Measurements from ENCODE around the gene CTRL. TPM values are rescaled to one million over a fixed set of nuclear protein-coding genes. Genes with fewer than 3 reads are reported as not detected.

CTRL gene
- total RNA-seq (2022; extraction: Qiagen RNA extraction; ENCODE audit: low read depth), result 1.0 to 2.5 TPM (median 1.4 TPM) in 5 replicates

DNA sequence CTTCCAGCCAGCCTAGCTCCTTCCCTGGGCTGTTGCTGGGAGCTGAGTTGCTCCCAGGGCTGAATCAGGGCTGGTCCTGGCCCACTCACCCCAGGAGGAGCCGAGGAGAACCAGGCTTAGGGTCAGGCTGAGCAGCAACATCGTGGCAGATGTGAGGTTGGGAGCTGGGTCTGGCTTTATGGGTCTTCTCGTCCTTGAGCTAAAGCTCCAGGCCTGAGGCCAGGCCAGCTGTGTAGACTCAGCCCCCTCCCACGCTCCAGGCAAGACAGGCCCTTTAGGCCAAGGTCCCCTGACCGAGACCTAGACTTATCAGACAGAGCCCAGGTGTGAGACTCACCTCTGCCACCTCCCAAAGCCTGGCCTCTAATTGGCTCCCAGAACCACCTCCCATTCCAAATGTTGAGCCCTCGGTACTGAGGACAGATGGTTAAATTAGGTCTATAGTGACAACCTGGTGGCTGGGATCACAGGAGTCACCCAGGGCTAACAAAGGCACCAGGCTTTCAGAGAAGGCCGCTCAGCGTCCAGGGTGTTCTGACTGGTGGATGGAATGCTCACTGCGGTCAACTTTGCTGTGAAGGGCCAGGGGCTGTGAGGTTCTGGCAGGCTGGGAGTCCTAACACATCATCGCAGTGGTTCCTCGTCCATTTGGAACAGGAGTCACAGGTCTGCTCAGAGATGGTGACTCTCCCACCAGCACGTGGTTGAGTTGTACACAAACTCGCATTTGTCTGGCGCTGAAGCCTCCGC, at the start of gene CTRL:
Gene CTRL (minus strand): TSS at position 151 of the 750 bp plus-strand sequence. CDS start 10 bp downstream, at position 141.

DNA sequence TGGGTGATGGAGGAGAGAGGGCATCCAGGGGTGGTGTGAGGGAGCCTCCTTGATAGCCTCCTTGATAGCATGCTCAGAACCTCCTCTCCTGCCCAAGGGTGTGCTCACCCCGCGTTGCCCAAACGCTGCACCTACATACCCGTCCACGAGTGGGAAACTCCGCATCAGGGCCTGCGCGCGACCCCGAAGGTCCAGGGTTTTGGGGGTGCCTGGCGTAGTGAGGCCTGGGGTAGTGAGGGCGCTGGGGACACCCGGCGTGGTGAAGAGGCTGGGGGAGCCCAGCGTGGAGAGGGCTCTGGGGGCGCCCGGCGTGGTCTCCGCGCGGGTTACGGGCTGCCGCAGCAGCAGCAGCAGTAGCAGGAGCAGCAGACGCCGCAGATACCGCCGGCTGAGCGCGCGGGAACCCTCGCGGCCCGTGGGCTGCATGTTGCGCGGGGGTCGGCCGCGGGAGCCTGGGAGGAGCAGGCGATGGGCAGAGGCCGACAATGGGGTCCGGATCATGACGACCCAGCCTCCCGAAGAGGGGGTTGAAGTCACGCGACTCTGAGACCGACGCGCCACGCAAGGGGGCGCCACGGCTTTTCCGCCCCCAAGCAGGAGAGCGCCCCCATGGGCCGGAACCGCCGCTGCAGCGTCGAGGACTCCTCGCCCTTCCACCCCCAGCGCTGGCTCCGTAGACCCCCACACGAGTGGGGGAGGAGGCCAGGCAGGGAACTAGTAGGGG, 48.5 kb upstream of the CTRL start, which contains the start of gene DPEP3:
Gene DPEP3 (minus strand): TSS at position 545 of the 724 bp plus-strand sequence. CDS start 119 bp downstream, at position 426.

DNA sequence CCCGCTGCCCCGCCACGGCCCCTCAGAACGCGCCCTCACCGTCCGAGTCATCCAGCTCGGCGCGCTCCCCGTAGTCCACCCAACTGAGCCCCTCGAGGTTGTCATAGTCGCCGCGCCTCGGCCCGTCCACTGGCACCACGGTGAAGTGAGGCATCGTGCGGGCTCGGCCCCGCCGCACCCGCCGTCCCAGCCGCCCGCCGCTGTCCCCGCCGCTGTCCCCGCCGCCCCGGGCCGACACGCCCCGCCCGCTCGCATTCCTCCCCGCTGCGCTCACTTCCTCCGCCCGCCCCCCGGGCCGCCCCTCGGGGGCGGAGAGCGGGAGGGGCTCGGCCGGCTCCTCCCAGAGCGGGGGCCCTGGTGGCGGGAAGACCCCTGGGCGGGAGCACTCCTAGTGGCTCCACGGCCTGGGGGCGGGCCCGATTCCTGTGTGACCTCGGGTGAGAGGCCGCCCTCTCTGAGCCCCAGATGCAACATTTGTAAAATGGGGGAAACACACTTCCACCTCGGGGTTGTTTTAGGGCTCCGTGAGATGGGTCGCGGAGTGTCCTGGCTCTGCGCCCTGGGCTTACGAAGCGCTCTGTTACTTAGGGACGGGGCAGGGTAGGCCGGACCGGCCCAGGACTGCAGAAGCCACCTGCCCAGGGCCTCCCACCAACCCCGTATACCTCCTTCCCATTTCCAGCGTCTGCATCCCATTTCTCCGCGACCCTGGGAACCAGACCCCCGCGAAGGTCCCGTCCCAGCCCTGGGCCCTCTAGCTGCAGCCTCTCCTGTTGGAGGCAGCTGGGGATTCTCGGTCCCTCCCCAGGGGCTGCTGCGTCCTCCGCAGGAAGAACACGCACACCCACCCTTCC, 37.0 kb upstream of the CTRL start, which contains the start of gene SLC12A4:
Gene SLC12A4 (minus strand): TSS at position 238 of the 854 bp plus-strand sequence. CDS start 84 bp downstream, at position 154.

DNA sequence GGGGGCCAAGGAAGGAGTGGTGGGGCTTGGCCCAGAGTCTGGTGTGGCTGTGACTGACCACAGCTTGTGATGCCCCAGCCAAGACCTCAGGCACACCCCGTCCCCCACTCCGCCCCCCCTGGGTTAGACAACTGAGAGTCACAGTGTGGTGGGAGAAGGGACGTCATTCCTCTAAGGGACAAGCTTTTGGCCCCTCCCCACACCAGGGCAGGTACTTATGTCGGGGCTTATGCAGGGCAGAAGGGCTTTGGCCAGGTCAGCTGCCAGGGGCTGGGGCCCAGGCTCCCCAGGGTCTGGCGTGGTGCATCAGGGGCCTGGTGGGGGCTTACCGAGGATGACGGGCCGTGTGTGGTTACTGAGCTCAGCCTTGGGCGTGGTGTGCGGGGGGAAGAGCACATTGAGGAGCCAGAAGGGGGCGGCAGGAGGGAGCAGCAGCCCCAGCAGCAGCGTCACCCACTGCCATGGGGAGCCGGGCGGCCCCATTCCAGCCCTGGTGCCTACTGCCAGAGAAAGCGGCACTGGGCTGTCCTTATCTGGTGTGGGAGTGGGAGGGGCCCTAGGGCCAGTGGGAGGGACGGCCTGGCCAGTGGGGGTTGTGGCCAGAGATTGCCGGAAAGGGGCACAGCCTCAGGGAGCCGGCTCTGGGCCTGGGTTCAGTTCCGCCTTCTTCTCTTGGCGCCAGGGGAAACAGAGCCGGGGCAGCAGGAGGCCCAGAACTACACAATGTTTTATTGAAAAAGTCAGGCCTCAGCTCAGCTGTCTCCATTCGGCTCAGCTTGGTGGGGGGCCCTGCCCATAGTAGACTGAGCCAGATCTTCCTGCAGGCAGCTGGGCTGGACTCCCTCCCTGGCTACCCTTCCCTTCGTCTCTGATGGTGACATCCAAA, 12.2 kb upstream of the CTRL start, which contains the start of gene LCAT:
Gene LCAT (minus strand): TSS at position 502 of the 886 bp plus-strand sequence. CDS start 19 bp downstream, at position 483.

DNA sequence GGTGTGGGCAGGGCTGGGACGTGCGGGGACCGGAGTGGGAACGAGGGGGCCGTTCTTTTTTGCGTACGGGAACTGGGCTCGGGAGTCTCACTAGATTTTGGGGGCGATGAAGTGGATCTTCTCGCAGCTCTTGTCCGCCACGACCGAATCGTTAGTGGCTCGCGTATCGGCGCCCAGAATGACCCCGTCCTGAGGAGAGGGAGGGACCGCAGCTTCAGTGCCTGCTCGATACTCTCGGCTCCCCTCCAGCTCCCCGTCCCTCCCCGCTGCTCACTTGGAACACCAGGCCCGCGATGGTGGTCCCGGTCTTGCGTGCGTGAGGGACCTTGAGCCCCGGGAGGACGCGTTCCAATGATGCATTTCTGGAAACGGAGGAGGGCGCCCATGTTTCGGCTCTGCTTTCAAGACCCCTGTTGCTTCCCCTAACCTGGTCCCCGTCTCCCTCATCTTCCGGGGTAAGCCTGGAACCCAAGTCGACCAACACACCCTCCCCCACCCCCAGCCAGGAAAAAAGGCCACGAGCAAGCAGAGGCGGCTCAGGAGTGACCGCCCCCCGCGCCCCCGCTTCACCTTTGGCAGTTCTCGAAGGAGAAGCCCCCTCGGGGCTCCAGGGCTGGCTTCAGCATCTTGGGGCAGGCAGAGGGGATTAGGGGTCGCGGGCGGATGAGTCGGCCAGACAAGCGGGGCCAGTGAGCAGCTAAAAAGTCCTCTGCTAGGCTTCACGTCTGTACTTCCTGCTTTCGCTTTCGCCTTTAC, 4.6 kb upstream of the CTRL start, which contains the start of gene PSMB10:
Gene PSMB10 (minus strand): TSS at position 727 of the 756 bp plus-strand sequence. CDS start 101 bp downstream, at position 626.

DNA sequence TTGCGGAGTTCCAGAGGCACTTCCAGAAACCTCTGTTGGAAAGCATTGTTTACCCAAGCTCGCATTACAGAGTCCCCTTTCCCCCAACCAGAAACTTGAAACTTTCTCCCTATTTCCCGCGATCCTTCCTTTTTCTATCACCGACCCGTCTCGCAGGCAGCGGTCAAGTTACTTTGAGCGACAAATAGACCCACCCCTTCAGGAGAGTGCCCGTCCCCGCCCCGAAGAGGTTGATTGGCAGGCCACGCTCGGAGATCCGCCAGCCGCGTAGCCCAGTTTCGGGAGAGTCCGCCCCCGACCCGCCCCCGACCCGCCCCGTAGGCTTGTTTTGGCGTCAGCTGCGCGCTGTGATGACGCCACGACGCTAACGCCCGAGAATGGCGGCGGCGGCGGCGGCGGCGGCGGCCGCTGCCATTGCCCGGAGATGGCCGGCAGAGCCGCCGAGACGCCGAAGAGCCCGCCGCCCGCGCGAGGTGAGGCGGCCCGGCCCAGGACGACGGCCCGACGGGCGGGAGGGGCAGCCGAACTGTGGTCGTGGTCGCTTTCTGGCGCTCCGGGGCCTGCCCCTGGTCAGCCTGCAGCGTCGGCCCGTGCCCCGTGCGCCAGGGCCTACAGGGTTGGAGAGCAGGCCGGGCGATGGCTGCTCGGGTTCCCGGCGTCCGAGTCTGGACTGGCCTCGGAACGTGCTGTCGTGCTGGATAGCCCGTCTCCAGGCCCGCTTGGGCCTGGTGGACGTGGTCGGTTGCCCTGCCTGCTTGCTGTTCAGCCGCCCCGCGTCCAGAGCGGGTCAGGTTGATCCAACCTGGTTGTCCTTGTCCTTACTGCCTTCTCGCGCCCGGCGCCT, 38.5 kb downstream of the CTRL start, which contains the start of gene PSKH1:
Gene PSKH1 (plus strand): TSS at position 356 of the 844 bp plus-strand sequence. CDS start 15,496 bp downstream, outside the sequence.

DNA sequence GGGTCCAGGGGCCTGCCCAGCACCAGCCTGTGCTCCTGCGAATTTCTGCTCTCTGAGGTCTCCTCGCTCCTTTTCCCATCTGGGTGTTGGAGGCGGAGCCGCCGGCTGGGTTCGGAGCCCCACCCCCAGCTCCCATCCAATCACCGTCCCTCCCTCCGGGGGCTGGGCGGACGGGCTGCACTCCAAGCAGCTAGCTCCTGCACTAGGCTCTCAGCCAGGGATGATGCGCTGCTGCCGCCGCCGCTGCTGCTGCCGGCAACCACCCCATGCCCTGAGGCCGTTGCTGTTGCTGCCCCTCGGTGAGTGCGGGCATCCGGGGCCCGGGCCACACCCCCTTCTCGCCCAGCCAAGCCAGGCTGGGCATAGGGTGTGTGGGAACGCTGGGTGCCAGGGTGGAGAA, 47.0 kb downstream of the CTRL start, which contains the start of gene NRN1L:
Gene NRN1L (plus strand): TSS at position 202 of the 400 bp plus-strand sequence. CDS start 19 bp downstream, at position 221.

Other genes with a start within 250 kb of the CTRL start
- gene GFOD2, start 212.5 kb downstream of the CTRL start, total RNA-seq (2022; extraction: Qiagen RNA extraction; ENCODE audit: low read depth), result 14.0 to 18.3 TPM (median 17.5 TPM) in 5 replicates
- gene RANBP10, start 125.3 kb downstream of the CTRL start, total RNA-seq (2022; extraction: Qiagen RNA extraction; ENCODE audit: low read depth), result 6.7 to 10.7 TPM (median 9.7 TPM) in 5 replicates
- 0.32 to 0.86 TPM (median 0.43 TPM) in 5 replicates for gene TSNAXIP1, start 125.0 kb downstream of the CTRL start, total RNA-seq (2022; extraction: Qiagen RNA extraction; ENCODE audit: low read depth)
- 25.2 to 46.3 TPM (median 44.5 TPM) in 5 replicates for gene THAP11, start 89.5 kb downstream of the CTRL start, total RNA-seq (2022; extraction: Qiagen RNA extraction; ENCODE audit: low read depth)
- gene NUTF2, start 84.9 kb downstream of the CTRL start, total RNA-seq (2022; extraction: Qiagen RNA extraction; ENCODE audit: low read depth), result 230 to 282 TPM (median 237 TPM) in 5 replicates
- 21.4 to 32.5 TPM (median 28.4 TPM) in 5 replicates for gene CENPT, start 84.2 kb downstream of the CTRL start, total RNA-seq (2022; extraction: Qiagen RNA extraction; ENCODE audit: low read depth)
- gene EDC4, start 58.8 kb downstream of the CTRL start, total RNA-seq (2022; extraction: Qiagen RNA extraction; ENCODE audit: low read depth), result 43.1 to 69.7 TPM (median 65.1 TPM) in 5 replicates
- 0.33 TPM in 1 of 5 replicates, not detected in the others for gene NRN1L, start 47.0 kb downstream of the CTRL start, total RNA-seq (2022; extraction: Qiagen RNA extraction; ENCODE audit: low read depth)
- gene PSKH1, start 38.6 kb downstream of the CTRL start, total RNA-seq (2022; extraction: Qiagen RNA extraction; ENCODE audit: low read depth), result 10.1 to 16.5 TPM (median 14.3 TPM) in 5 replicates
- gene PSMB10, start 5.0 kb upstream of the CTRL start, total RNA-seq (2022; extraction: Qiagen RNA extraction; ENCODE audit: low read depth), result 34.4 to 55.4 TPM (median 47.8 TPM) in 5 replicates
- 9.0 to 15.1 TPM (median 12.4 TPM) in 5 replicates for gene LCAT, start 12.3 kb upstream of the CTRL start, total RNA-seq (2022; extraction: Qiagen RNA extraction; ENCODE audit: low read depth)
- 18.1 to 35.6 TPM (median 31.6 TPM) in 5 replicates for gene SLC12A4, start 36.8 kb upstream of the CTRL start, total RNA-seq (2022; extraction: Qiagen RNA extraction; ENCODE audit: low read depth)
- gene DPEP3, start 48.6 kb upstream of the CTRL start, total RNA-seq (2022; extraction: Qiagen RNA extraction; ENCODE audit: low read depth), result not detected in 5 replicates
- not detected in 5 replicates for gene DPEP2, start 67.6 kb upstream of the CTRL start, total RNA-seq (2022; extraction: Qiagen RNA extraction; ENCODE audit: low read depth)
- gene DPEP2NB, start 84.0 kb upstream of the CTRL start, total RNA-seq (2022; extraction: Qiagen RNA extraction; ENCODE audit: low read depth), result not detected in 5 replicates
- gene DDX28, start 91.4 kb upstream of the CTRL start, total RNA-seq (2022; extraction: Qiagen RNA extraction; ENCODE audit: low read depth), result 14.9 to 20.1 TPM (median 18.7 TPM) in 5 replicates
- 14.9 to 20.0 TPM (median 16.7 TPM) in 5 replicates for gene DUS2, start 91.4 kb upstream of the CTRL start, total RNA-seq (2022; extraction: Qiagen RNA extraction; ENCODE audit: low read depth)
- gene NFATC3, start 153.5 kb upstream of the CTRL start, total RNA-seq (2022; extraction: Qiagen RNA extraction; ENCODE audit: low read depth), result 11.4 to 18.0 TPM (median 15.3 TPM) in 5 replicates